Fibroblast of lung (primary cell): ENCODE measurements around the gene TBCK.

Source experiments
- CTCF ChIP-seq, 2 donors: IDR thresholded peaks in 1 of 2; conservative IDR thresholded peaks in 1 of 2; 1 replicate in 1 of 2; 2 replicates in 1 of 2; pipeline ENCODE4 v1.5.1; 2011 to 2012; ENCODE audit warnings: low read length in 2 of 2, control low read depth in 1 of 2, inconsistent platforms in 1 of 2, low read depth in 1 of 2, mild to moderate bottlenecking in 1 of 2
- EZH2 ChIP-seq: IDR thresholded peaks from 2 replicates; pipeline ENCODE4 v1.5.1; 2012; ENCODE audit warnings: low read length, control low read depth, mild to moderate bottlenecking; ENCODE audit errors: missing control alignments

DNA sequence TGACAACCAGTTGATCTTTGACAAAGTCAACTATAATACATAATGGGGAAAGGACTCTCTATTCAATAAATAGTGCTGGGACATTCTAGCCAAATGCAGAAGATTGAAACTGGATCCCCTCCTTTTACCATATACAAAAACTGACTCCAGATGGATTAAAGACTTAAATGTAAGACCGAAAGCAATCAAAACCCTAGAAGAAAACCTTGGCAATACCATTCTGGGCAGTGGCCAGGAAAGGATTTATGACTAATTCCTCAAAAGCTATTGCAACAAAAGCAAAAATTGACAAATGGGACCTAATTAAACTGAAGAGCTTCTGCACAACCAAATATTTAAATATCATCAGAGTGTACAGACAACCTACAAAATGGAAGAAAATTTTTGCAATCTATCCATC, 235.6 kb downstream of the TBCK start:
- TF ChIP-seq CTCF (conservative IDR thresholded peaks at IDR 0.05 in 1 of 2, IDR thresholded peaks at IDR 0.05 in 1 of 2; ENCODE audit: low read depth in 1 of 2, low read length in 2 of 2) (no peak), EZH2 (no peak)
